Ovary (tissue), 9 donors: ENCODE measurements around the gene PLIN4. TPM values are rescaled to one million over a fixed set of nuclear protein-coding genes. Genes with fewer than 3 reads are reported as not detected.
A peak's percentile ranks its signal among the peaks of the same experiment; 100 is the strongest.

Experiments
- DNase-seq, 5 donors: peaks; one replicate each; pipeline ENCODE4 v3.0.0-alpha.2; 2019 to 2020
- H3K27ac ChIP-seq, 2 donors: fragments of 200-600 bp; one replicate each; pipeline versions ENCODE4 v1.5.1 to v1.8.0; 2019 to 2022
- H3K27me3 ChIP-seq: fragments of 200-600 bp; one replicate; pipeline ENCODE4 v1.8.0; 2022
- H3K36me3 ChIP-seq: fragments of 200-600 bp; sonication (generic); one replicate; pipeline ENCODE4 v1.5.1; 2019
- H3K4me1 ChIP-seq: one replicate; pipeline ENCODE4 v1.8.1; 2013; ENCODE audit warnings: mild to moderate bottlenecking, moderate library complexity; ENCODE audit not compliant: insufficient read depth
- H3K4me3 ChIP-seq: fragments of 200-600 bp; sonication (generic); one replicate; pipeline ENCODE4 v1.5.1; 2017
- H3K9me3 ChIP-seq, 2 donors: fragments of 200-600 bp in 1 of 2; sonication (generic) in 1 of 2; one replicate each; pipeline versions ENCODE4 v1.5.1 to v1.8.1; 2013 to 2019; ENCODE audit warnings: mild to moderate bottlenecking in 1 of 2, moderate library complexity in 1 of 2
- CTCF ChIP-seq, 3 donors: fragments of 450-650 bp in 2 of 3; fragments of 200-600 bp in 1 of 3; IDR thresholded peaks; one replicate each; pipeline versions ENCODE4 v1.5.1 to v1.8.0; 2016 to 2022; ENCODE audit warnings: antibody characterized with exemption in 3 of 3, mild to moderate bottlenecking in 1 of 3
- EP300 ChIP-seq: sonication (generic); formaldehyde crosslinking; IDR thresholded peaks from one replicate; pipeline ENCODE4 v1.6.1; 2017; ENCODE audit warnings: antibody characterized with exemption
- POLR2A ChIP-seq: fragments of 450-650 bp; IDR thresholded peaks from one replicate; pipeline ENCODE4 v1.6.1; 2017; ENCODE audit warnings: antibody characterized with exemption, mild to moderate bottlenecking, moderate library complexity
- WGBS, 3 donors: extraction: QIAGEN DNeasy Blood & Tissue Kit in 1 of 3; methylation state at CpG; one replicate each; pipeline versions ENCODE4 v1.1.5 to v1.1.7; 2013 to 2017; 5-methylcytosine and 5-hydroxymethylcytosine counted together
- intact Hi-C, 4 donors: fragments of 100-400 bp; cut with DNase I; formaldehyde crosslinking; loops; one replicate each; pipeline versions ENCODE4 v1.11.0 to v1.15.1; 2022 to 2023
- polyA plus RNA-seq, 2 donors: library from polyadenylated mRNA; stranded (reverse); fragments of 200-250 nt in 1 of 2; fragments of 350-450 nt in 1 of 2; fragmentation: Illumina TruSeq in 1 of 2; extraction: RNeasy Lipid Tissue Mini Kit (QIAGEN cat#74804) in 1 of 2; gene quantifications; one replicate each; pipeline ENCODE4 v1.2.3, GENCODE V29; 2013 to 2014
- total RNA-seq, 7 donors: library from RNA; depleted of rRNA in 2 of 7; stranded (reverse); fragments of >200 nt in 2 of 7; fragmentation: NEBNext Ultra II Directional in 3 of 7; extraction: Animal tissue kit (Norgen Biotek cat#: 25700) in 3 of 7; gene quantifications; one replicate each; pipeline versions ENCODE4 v1.1.0 to v1.2.4, GENCODE V29; 2016 to 2023
- donor health status: DM: no; HTN: no; CAD: no; lungs with moderate emphysema.
- donor health status: DM: no; HTN: no; CAD: no.
- donor health status: Bipolar disorder and iron deficiency.
- donor health status: DM: yes; HTN: yes; CAD: no.
- donor health status: DM: no; HTN: no; CAD: no.
- donor health status: DM: yes; HTN: yes; CAD: no.

The PLIN4 gene
- total and polyA plus RNA-seq, 9 donors = 1.6 to 55.1 (median 21.7) TPM

- Histone ChIP-seq H3K9me3 (no peaks in the 10 kb centered on the region), H3K27ac (no peak overlapping the region), H3K4me1 (peaks cover 2% of the 10 kb centered on the region), H3K4me3 (no peak overlapping the region), H3K27me3 (no peaks in the 10 kb centered on the region), H3K36me3 (no peaks in the 10 kb centered on the region)
- no peak for DNase-seq
- TF ChIP-seq CTCF (IDR thresholded peaks at IDR 0.05) (no peak), EP300 (no peak), POLR2A (no peak)
- WGBS, 3 donors = 82 to 89% (median 85%) methylated on average over 3 of the region's 3 CpGs
- intact Hi-C loops = no loop called here
Observed at GRCh38 chr19:4467835-4468234, 50.5 kb downstream of the PLIN4 start.

GRCh38 chr19:4464815-4465581 lies 53.3 kb downstream of the PLIN4 start:
- H3K9me3 ChIP-seq = no peaks in the 10 kb centered on the region
- no peaks in the 10 kb centered on the region for H3K27me3 ChIP-seq
- H3K4me3 ChIP-seq = no peak overlapping the region
- H3K36me3 ChIP-seq = no peaks in the 10 kb centered on the region
- no peak for TF ChIP-seq EP300
- TF ChIP-seq CTCF (IDR thresholded peaks at IDR 0.05) = no peak
- TF ChIP-seq POLR2A = no peak
- no peaks in the 10 kb centered on the region for H3K4me1 ChIP-seq
- H3K27ac ChIP-seq = no peak overlapping the region
- 86 to 88% (median 86%) methylated on average over 8 of the region's 8 CpGs for WGBS, 3 donors
- intact Hi-C loops = no loop called here
- no peak for DNase-seq

- 6 to 9% (median 7%) methylated on average over 52 of the region's 52 CpGs for WGBS, 3 donors
Observed at GRCh38 chr19:4457654-4458395, 60.5 kb downstream of the PLIN4 start, which contains the start of gene UBXN6. Gene UBXN6, minus strand, starts transcription at chr19:4457794. Its CDS starts 97 bp downstream, at chr19:4457697.

More at GRCh38 chr19:4457654-4458395, 60.5 kb downstream of the PLIN4 start, which contains the start of gene UBXN6:
- Histone ChIP-seq H3K9me3 (no peaks in the 10 kb centered on the region), H3K4me3 (peak within 1 kb of the TSS; percentile 92), H3K27me3 (no peaks in the 10 kb centered on the region), H3K4me1 (peaks cover 17% of the 10 kb centered on the region), H3K27ac (peak within 1 kb of the TSS; percentile 81 to 88), H3K36me3 (no peaks in the 10 kb centered on the region)
- intact Hi-C loops = no loop called here
- DNase-seq = peak; percentile 97 to 99 (median 98)
- TF ChIP-seq CTCF (IDR thresholded peaks at IDR 0.05) (peak in 1 of 3 donors; percentile 38), POLR2A (no peak), EP300 (no peak)
